Erythroblast (primary cell): Measurements from ENCODE around the gene MRPL2.

Experiments used
- GATA1 ChIP-seq: IDR thresholded peaks from 2 replicates; pipeline ENCODE4 v1.6.1; 2011; ENCODE audit warnings: low read depth, mild to moderate bottlenecking, control low read depth, low read length, moderate library complexity
- POLR2A ChIP-seq: IDR thresholded peaks from 2 replicates; pipeline ENCODE4 v1.6.1; 2011; ENCODE audit warnings: mild to moderate bottlenecking, low read length

- TF ChIP-seq POLR2A (no peak), GATA1 (no peak)
These were observed 19.5 kb upstream of the MRPL2 start for GRCh38 chr6:43078691-43079090.
